ENCODE data around the gene GREB1.
A peak's percentile ranks its signal among the peaks of the same experiment; 100 is the strongest.

The GREB1 gene

GRCh38 chr2:11679016-11679415, 145.2 kb downstream of the GREB1 start:
- no peak for DNase-seq (ENCODE audit: low read depth in 1 of 2, low spot score in 1 of 2)

GRCh38 chr2:11679486-11680181, 145.8 kb downstream of the GREB1 start:
- no peak for DNase-seq (ENCODE audit: low read depth in 1 of 2, low spot score in 1 of 2)

- no peak for DNase-seq (ENCODE audit: low read depth in 1 of 2, low spot score in 1 of 2)
Observed at GRCh38 chr2:11680182-11680900, 146.5 kb downstream of the GREB1 start.

GRCh38 chr2:11680901-11681721, 147.3 kb downstream of the GREB1 start:
- DNase-seq (ENCODE audit: low read depth in 1 of 2, low spot score in 1 of 2) = no peak

- peak in 1 of 2 donors; percentile 30 for DNase-seq (ENCODE audit: low read depth in 1 of 2, low spot score in 1 of 2)
Observed at GRCh38 chr2:11681722-11682589, 148.1 kb downstream of the GREB1 start.

- DNase-seq (ENCODE audit: low read depth in 1 of 2, low spot score in 1 of 2) = no peak
Observed at GRCh38 chr2:11682590-11682915, 148.7 kb downstream of the GREB1 start.

GRCh38 chr2:11683476-11683875, 149.6 kb downstream of the GREB1 start:
- no peak for DNase-seq (ENCODE audit: low read depth in 1 of 2, low spot score in 1 of 2)

- DNase-seq (ENCODE audit: low read depth in 1 of 2, low spot score in 1 of 2) = no peak
Observed at GRCh38 chr2:11683966-11684365, 150.1 kb downstream of the GREB1 start.

GRCh38 chr2:11684894-11685460, 151.1 kb downstream of the GREB1 start:
- no peak for DNase-seq (ENCODE audit: low read depth in 1 of 2, low spot score in 1 of 2)

GRCh38 chr2:11685906-11686470, 152.1 kb downstream of the GREB1 start:
- no peak for DNase-seq (ENCODE audit: low read depth in 1 of 2, low spot score in 1 of 2)

GRCh38 chr2:11687736-11688135, 153.9 kb downstream of the GREB1 start:
- DNase-seq (ENCODE audit: low read depth in 1 of 2, low spot score in 1 of 2) = no peak

GRCh38 chr2:11688222-11689069, 154.6 kb downstream of the GREB1 start:
- DNase-seq (ENCODE audit: low read depth in 1 of 2, low spot score in 1 of 2) = peak; percentile 66 to 67

GRCh38 chr2:11691076-11691660, 157.3 kb downstream of the GREB1 start:
- DNase-seq (ENCODE audit: low read depth in 1 of 2, low spot score in 1 of 2) = no peak
